Astrocyte (in vitro differentiated cells and primary cell): ENCODE measurements around the gene ANKRD34A.

Source experiments
- CTCF ChIP-seq: IDR thresholded peaks from 2 replicates; pipeline ENCODE4 v1.5.1; 2011; ENCODE audit warnings: low read depth, mild to moderate bottlenecking, inconsistent platforms, low read length, moderate library complexity; ENCODE audit not compliant: insufficient read depth
- EZH2 ChIP-seq: IDR thresholded peaks from 2 replicates; pipeline ENCODE4 v1.6.1; 2012; ENCODE audit warnings: mild to moderate bottlenecking, low read length, inconsistent platforms; ENCODE audit not compliant: insufficient read depth

- TF ChIP-seq CTCF (no peak), EZH2 (no peak)
Observed at GRCh38 chr1:145918144-145918991, 46.0 kb downstream of the ANKRD34A start, which contains the start of gene PEX11B.
